NCI-H774 (cell line): ENCODE data around the gene ITGA5.

Experiments used
- DNase-seq: peaks from one replicate; lab custom pipeline; 2025; lab: John Stamatoyannopoulos, UW

Gene ITGA5

DNA sequence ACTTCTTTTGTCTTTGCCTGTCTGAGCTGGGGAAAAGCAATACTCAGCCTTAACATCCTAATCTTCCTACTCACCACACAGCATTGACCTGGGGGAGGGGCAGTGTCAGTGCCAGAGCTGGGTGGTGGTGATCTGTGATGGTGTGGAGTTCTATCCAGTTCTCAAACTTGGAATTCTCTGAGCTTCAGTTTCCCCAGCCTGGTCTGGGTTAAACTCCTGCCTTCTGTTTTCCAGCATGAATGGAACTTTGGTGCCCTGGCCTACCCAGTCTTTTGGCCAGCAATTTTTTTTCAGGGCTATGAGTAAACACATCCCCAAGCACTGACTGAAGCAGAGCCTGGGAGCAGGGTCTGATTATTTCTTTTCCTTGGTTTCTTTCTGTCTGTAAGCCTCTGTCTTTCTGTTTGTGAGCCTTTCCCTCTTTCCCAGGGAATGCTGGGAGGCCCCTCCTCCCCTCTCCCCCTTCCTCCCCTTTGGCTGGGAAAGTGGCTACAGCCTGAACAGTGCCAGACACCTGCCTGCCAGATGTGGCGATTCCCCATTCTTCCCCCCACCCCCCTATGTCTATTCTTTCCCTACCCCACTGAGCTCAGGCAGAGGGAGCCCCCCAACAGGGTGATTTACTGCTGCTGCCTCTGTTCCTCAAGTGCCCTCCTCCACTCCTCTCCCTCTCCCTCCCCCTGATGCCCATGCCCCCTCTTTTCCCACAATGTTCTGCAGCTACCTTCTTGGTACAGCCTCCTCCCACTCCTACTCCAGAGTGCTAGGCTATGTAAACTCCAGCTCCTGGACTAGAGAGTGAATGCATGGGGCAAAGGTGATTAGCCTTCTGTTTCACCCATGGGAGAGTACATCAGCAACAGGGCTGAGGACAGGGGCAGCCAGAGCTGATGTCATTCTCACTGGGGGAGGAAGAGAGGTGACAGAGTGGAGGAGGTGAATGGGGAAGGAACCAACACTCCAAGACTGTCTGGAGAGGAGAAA is 65.9 kb downstream of the ITGA5 start:
- peak; percentile 46 for DNase-seq

DNA sequence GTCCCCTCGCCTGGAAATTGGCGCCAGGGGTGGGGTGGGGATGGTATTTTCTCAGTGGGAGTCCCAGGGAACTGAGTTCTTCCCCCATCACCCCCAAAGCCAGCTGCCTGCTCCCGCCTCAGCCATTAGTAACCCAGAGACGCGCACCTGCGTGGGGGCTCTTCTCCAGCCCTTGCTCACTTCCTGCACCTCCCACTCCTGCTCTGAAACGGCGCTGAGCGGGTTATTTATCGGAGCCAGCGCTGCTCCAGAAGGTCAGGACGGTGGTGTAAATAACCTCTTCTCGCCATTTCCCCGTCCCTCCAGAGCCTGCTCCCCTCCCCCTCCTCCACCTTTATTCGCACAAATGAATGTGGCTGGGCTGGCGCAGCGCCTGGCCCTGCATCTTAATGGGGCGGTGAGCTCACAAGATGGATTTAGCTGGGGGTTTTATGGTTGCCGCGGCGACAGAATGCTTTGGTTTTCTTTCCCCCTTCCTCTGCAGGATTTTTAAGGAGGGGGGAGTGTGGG is 67.0 kb downstream of the ITGA5 start:
- DNase-seq = peak; percentile 79

DNA sequence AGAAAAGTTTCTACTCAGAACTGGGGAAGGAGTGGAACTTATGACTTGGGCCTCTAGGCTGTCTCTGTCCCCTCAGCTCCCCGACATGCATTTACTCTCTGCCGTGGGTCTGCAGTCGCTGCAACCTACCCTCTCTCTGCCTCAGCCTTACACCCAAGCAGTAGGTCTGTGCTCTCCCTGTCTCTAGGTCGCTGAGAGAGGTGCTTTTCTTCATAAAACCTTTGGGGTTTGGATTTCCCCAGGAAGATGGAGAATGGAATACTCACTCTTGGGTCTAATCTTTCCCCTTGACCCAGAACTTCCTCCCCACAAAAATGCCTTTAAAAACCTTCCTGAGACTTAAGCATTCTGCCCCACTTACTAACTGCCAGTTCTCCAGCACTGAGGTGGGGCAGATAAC is 67.7 kb downstream of the ITGA5 start:
- DNase-seq = no peak

DNA sequence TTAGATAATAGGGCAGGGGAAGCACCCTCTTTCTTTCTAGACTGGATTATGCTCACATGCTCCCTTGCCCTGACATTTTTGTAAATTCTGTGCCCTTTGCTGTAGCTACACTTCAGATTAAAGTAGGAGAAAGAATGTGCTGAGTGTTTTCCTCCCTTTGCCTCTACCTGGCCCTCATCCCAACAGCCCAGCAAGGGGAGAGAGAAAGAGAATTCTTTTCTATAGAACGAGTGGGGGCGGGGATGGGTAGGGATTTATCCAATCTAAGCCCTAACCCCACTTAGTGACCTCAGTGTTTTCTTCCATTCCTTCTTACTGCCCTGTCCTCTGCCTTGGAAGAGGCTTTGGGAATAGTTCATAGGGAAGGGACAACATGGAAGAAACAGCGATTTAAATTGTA is 68.3 kb downstream of the ITGA5 start:
- no peak for DNase-seq

DNA sequence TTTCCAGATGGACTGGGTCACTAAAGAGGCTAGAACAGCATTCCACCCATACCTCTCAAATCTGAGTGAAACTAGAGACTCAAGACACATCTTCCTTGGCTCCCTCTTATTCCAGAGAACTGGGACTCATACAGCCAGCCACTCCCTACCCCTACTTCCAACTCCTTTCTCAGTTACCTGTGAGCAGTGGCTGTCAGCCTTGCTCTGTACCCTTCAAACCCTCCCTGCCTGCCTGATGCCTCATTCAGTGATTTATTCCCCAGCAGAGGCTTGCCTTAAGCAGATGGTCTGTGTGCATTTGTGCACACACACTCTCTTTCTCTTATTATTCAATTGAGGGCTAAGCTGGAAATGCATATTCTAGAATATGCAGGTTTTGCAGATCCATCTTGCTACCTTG is 69.4 kb downstream of the ITGA5 start:
- no peak for DNase-seq

DNA sequence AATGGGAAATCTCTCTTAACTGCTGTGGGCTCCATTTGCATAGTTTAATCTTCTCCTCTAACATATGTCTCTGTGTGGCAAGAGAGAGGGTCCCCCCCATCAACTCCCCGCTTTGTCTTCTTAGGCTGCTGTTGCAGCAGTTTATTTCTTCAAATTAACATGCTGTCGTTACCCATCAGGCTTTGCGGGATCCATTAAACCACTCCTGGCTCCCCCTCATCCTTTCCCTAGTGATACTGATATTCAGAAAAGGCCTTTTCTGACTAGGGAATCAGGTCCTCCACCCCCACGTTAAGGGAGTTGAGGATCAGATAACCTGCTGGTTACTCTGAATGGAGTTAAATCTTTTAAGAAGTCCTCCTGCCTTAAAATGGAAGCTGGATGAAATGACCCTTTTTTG is 70.0 kb downstream of the ITGA5 start:
- DNase-seq = no peak
